Esophagus squamous epithelium (tissue), 5 donors: ENCODE data around the gene LSMEM2. TPM values are rescaled to one million over a fixed set of nuclear protein-coding genes. Genes with fewer than 3 reads are reported as not detected.
"Not testable (repeated sequence)": the region's sequence is repeated elsewhere in the genome, so short reads cannot be mapped to it uniquely, and the experiment has no call there.

Experiments
- DNase-seq: peaks from one replicate; lab custom pipeline; 2025; lab: John Stamatoyannopoulos, UW
- H3K27ac ChIP-seq, 4 donors: fragments of 200-600 bp; sonication (generic); one replicate each; pipeline ENCODE4 v1.5.1; 2016 to 2019; ENCODE audit warnings: mild to moderate bottlenecking in 1 of 4
- H3K27me3 ChIP-seq, 4 donors: fragments of 200-600 bp; sonication (generic); 1 replicate in 3 of 4; 2 replicates in 1 of 4; pipeline versions ENCODE4 v1.5.1 to v1.6.0; 2017 to 2021; ENCODE audit warnings: antibody characterized with exemption in 1 of 4
- H3K36me3 ChIP-seq, 3 donors: fragments of 200-600 bp; sonication (generic); one replicate each; pipeline ENCODE4 v1.5.1; 2016 to 2019
- H3K4me1 ChIP-seq, 3 donors: fragments of 200-600 bp; sonication (generic); one replicate each; pipeline ENCODE4 v1.5.1; 2017 to 2019
- H3K4me3 ChIP-seq, 4 donors: fragments of 200-600 bp; sonication (generic); 1 replicate in 3 of 4; 2 replicates in 1 of 4; pipeline ENCODE4 v1.5.1; 2016 to 2019; ENCODE audit warnings: mild to moderate bottlenecking in 2 of 4, moderate library complexity in 1 of 4
- H3K9me3 ChIP-seq, 3 donors: fragments of 200-600 bp; sonication (generic); one replicate each; pipeline ENCODE4 v1.5.1; 2016 to 2019
- POLR2A ChIP-seq, 4 donors: fragments of 450-650 bp; IDR thresholded peaks; one replicate each; pipeline ENCODE4 v1.6.1; 2017; ENCODE audit warnings: antibody characterized with exemption in 4 of 4, mild to moderate bottlenecking in 4 of 4, moderate library complexity in 3 of 4
- WGBS, 2 donors: methylation state at CpG; one replicate each; pipeline ENCODE4 v1.1.5; 2018; 5-methylcytosine and 5-hydroxymethylcytosine counted together
- intact Hi-C: fragments of 100-400 bp; cut with DNase I; formaldehyde crosslinking; loops from one replicate; pipeline ENCODE4 v1.15.0; 2022
- total RNA-seq, 4 donors: library from RNA; depleted of rRNA; stranded (reverse); fragments of >200 nt; gene quantifications; one replicate each; pipeline ENCODE4 v1.1.0, GENCODE V29; 2016
- TF ChIP-seq, protein P1 (sequence below), 6 experiments: fragments of 450-650 bp in 4 of 6; fragments of 200-600 bp in 2 of 6; sonication (generic) in 2 of 6; IDR thresholded peaks; one replicate each; pipeline ENCODE4 v1.5.1; 2016 to 2019; ENCODE audit warnings: antibody characterized with exemption in 6 of 6, mild to moderate bottlenecking in 4 of 6, moderate library complexity in 4 of 6
- donor health status: DM: yes; HTN: yes; CAD: no.

The LSMEM2 gene
- total RNA-seq, 4 donors from 2014 or later, result not detected

DNA sequence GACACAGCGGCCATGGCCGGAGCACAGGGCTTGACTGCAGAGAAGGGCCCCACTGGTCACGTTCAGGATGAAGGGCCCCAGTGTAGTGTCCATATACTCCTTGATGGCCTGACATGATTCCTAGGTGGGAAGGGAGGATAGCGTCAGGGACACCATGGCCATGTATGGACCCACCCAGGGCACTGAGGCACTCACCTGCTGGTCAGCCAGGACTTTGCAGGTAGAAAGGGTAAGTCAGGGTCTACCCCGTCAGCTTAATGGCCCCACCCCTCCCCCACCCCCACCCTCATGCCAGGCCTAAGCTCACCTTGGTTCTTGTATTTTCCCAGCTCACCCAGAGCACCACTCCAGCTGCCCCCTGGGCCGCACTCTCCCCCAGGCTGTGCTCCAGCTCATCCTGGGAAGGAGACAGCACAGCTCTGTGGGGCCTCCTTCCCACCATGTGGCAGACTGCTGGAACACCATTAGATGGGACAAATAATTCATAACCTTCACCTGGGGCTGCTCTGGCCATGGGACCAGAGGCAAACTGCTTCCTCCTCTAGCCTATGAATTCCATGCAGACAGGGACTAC, 21.9 kb downstream of the LSMEM2 start:
- peaks cover 0 to 13% (median 0%) of the 10 kb centered on the region in 3 donors for H3K36me3 ChIP-seq
- H3K4me3 ChIP-seq, result peak overlapping the region in 2 of 4 donors; percentile 68 to 72
- TF ChIP-seq, protein P1, sequence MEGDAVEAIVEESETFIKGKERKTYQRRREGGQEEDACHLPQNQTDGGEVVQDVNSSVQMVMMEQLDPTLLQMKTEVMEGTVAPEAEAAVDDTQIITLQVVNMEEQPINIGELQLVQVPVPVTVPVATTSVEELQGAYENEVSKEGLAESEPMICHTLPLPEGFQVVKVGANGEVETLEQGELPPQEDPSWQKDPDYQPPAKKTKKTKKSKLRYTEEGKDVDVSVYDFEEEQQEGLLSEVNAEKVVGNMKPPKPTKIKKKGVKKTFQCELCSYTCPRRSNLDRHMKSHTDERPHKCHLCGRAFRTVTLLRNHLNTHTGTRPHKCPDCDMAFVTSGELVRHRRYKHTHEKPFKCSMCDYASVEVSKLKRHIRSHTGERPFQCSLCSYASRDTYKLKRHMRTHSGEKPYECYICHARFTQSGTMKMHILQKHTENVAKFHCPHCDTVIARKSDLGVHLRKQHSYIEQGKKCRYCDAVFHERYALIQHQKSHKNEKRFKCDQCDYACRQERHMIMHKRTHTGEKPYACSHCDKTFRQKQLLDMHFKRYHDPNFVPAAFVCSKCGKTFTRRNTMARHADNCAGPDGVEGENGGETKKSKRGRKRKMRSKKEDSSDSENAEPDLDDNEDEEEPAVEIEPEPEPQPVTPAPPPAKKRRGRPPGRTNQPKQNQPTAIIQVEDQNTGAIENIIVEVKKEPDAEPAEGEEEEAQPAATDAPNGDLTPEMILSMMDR (IDR thresholded peaks at IDR 0.05), result no peak
- TF ChIP-seq POLR2A (IDR thresholded peaks at IDR 0.05), result no peak
- no peaks in the 10 kb centered on the region for H3K9me3 ChIP-seq
- intact Hi-C loops, result no loop called here
- no peaks in the 10 kb centered on the region for H3K27me3 ChIP-seq
- no peak for DNase-seq
- peaks cover 34 to 66% (median 38%) of the 10 kb centered on the region in 3 donors for H3K4me1 ChIP-seq
- H3K27ac ChIP-seq, result peak overlapping the region; percentile 89 to 94 (median 91)
- WGBS, 2 donors, result 84 to 100% methylated on average over 4 to 5 of the region's 6 CpGs

DNA sequence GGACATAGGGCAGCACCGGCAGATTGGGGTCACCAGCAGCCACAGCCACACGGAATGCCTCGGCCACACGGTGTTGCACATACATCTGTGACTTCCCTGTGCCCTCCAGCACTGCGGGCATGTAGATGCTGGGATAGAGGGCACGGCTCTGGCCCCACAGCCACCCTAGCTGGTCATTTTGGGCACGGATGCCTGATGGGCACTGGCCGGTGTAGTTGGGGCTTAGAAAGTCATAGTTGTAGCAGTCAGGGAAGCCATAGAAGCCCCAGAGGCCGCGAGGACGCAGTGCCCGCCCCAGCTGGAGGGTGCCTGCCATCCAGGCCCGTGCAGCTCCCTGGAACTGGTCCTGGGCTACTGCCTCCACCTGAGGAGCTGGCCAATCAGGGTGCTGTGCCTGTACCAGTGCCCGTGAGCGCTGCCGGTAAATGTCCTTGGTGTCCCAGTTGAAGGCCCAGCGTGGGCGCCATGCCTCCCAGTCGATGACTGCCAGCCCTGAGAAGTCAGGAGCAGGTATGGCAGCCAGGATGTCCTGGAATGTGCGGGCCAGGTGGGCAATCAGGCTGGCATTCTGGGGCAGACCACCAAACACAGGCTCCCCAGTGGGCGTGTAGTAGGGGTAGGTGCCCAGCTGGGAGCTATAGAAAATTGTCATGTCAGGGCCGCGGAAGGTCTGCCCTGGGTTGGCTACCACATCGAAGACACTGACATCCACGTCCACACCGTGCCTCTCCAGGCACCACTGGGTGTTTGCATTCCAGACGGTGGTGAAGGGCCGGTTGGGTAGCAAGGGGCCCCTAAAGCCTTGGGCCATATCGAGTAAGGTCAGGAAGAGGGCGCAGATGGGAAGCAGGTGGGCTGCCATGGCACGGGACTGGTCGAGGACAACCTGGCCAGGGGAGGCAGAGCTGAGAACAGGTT, 23.5 kb downstream of the LSMEM2 start:
- no peaks in the 10 kb centered on the region for H3K27me3 ChIP-seq
- peak overlapping the region; percentile 44 to 94 (median 82) for H3K27ac ChIP-seq
- WGBS, 2 donors, result 71 to 78% methylated on average over 5 to 12 of the region's 32 CpGs
- TF ChIP-seq, protein P1 (IDR thresholded peaks at IDR 0.05), result no peak
- TF ChIP-seq POLR2A (IDR thresholded peaks at IDR 0.05), result no peak
- peak overlapping the region in 2 of 4 donors; percentile 19 to 53 for H3K4me3 ChIP-seq
- H3K9me3 ChIP-seq, result no peaks in the 10 kb centered on the region
- intact Hi-C loops, result no loop called here
- peaks cover 0 to under 1% (median 0%) of the 10 kb centered on the region in 3 donors for H3K36me3 ChIP-seq
- peaks cover 34 to 66% (median 38%) of the 10 kb centered on the region in 3 donors for H3K4me1 ChIP-seq
- no peak for DNase-seq

DNA sequence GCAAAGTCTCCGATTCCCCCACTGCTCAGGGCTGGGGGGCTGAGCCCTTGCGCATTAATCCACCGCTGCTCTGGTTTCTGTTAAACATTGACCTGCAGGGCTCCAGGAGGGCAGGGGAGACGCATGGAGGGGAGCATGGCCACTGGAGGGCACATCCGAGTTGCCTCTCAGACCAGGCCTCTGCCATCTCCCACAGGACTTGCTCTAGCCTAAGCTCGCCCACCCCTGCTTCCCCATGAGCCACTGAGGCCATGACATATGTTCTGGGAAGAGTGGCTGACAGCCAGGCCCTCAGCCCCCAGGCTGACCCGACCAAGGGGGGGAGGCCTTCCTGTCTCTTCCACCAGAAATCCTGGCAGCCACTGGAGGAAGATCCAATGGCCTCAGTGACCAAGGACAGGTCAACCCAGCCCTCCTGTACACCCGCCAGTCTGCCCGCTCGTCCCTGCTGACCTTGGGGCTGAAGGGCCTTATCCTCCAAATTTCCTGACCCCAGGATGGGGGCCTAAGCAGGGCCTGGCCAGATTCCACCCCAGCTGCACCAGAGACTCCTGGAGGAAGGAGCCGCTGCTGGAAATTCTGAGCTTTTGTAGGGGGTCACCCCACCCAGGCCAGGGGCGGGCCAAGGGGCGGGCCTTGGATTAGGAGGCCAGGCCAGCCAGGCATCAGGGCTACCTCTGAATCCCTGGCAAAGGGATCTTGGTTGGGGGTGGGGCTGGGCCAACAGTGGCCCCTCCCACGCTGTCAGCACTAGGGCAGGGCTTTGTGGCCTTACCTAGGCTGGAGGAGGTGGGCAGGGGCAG, 24.3 kb downstream of the LSMEM2 start, which contains the start of gene HYAL1:
TSS of gene HYAL1 (minus strand) at position 562 of the 803 bp plus-strand sequence. CDS start 618 bp downstream, outside the sequence.
- no peak for DNase-seq
- peak within 1 kb of the TSS; percentile 44 to 94 (median 82) for H3K27ac ChIP-seq
- TF ChIP-seq, protein P1 (IDR thresholded peaks at IDR 0.05), result peak in 1 of 6 experiments; percentile 25
- TF ChIP-seq POLR2A (IDR thresholded peaks at IDR 0.05), result no peak
- 62 to 82% methylated on average over 3 to 7 of the region's 14 CpGs for WGBS, 2 donors
- no peaks in the 10 kb centered on the region for H3K36me3 ChIP-seq
- peaks cover 30 to 58% (median 33%) of the 10 kb centered on the region in 3 donors for H3K4me1 ChIP-seq
- H3K9me3 ChIP-seq, result peaks cover 0 to under 1% (median 0%) of the 10 kb centered on the region in 3 donors
- intact Hi-C loops, result no loop called here
- peak within 1 kb of the TSS in 2 of 4 donors; percentile 19 to 53 for H3K4me3 ChIP-seq
- H3K27me3 ChIP-seq, result no peaks in the 10 kb centered on the region

DNA sequence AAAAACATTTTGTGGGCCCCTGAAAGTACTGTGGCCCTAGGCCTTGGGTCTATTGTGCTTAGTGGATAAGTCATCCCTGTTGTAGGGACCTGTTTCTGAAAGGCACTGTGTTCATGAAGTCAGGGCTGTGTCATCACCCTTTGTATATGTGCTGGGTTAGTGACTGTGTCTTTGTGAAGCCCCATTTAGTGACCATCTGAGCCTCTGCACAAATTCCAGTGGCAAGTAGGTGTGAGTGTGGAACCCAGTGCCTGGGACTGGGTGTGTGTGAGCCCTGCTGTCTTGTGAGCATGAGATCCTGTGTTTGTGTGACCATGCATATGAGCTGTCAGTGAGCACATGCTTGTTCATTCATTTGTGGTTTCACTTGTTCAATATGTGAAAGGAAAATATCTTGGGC, 25.7 kb downstream of the LSMEM2 start:
- no peaks in the 10 kb centered on the region for H3K27me3 ChIP-seq
- DNase-seq, result no peak
- TF ChIP-seq, protein P1 (IDR thresholded peaks at IDR 0.05), result no peak
- TF ChIP-seq POLR2A (IDR thresholded peaks at IDR 0.05), result no peak
- H3K36me3 ChIP-seq, result no peaks in the 10 kb centered on the region
- H3K9me3 ChIP-seq, result peaks cover 0 to 5% (median 0%) of the 10 kb centered on the region in 3 donors
- peaks cover 24 to 53% (median 27%) of the 10 kb centered on the region in 3 donors for H3K4me1 ChIP-seq
- intact Hi-C loops, result no loop called here
- H3K27ac ChIP-seq, result peak overlapping the region in 1 of 4 donors; percentile 16
- H3K4me3 ChIP-seq, result no peak overlapping the region

DNA sequence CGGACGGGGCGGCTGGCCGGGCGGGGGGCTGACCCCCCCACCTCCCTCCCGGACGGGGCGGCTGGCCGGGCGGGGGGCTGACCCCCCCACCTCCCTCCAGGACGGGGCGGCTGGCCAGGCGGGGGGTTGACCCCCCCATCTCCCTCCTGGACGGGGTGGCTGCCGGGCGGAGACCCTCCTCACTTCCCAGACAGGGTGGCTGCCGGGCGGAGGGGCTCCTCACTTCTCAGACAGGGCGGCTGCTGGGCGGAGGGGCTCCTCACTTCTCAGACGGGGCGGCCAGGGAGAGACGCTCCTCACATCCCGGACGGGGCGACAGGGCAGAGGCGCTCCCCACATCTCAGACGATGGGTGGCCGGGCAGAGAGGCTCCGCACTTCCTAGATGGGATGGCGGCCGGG, 33.2 kb downstream of the LSMEM2 start:
- H3K4me3 ChIP-seq, H3K27me3 ChIP-seq, H3K36me3 ChIP-seq, H3K9me3 ChIP-seq, intact Hi-C loops, DNase-seq, H3K27ac ChIP-seq: not testable (repeated sequence)
- peaks cover 8 to 65% (median 15%) of the 10 kb centered on the region in 3 donors for H3K4me1 ChIP-seq
- WGBS, 2 donors, result no CpG with 5 or more reads among the region's 32 CpGs
